K562 (cell line): ENCODE data around the gene RERE. TPM values are rescaled to one million over a fixed set of nuclear protein-coding genes. Genes with fewer than 3 reads are reported as not detected.
A peak's percentile ranks its signal among the peaks of the same experiment; 100 is the strongest.

Experiments
- BACH1 ChIP-seq: fragments of 200-800 bp; sonication (Bioruptor generic); IDR thresholded peaks from 2 replicates; pipeline ENCODE4 v1.6.1; 2016; ENCODE audit warnings: missing genetic modification characterization, missing compliant biosample characterization
- BRD4 ChIP-seq: fragments of 200-600 bp; sonication (generic); IDR thresholded peaks from 2 replicates; pipeline ENCODE4 v1.6.1; 2017; ENCODE audit warnings: inconsistent platforms
- BRF1 ChIP-seq: IDR thresholded peaks from 3 replicates; pipeline ENCODE4 v1.6.1; 2011; ENCODE audit warnings: borderline replicate concordance, mild to moderate bottlenecking; ENCODE audit not compliant: insufficient read length; ENCODE audit errors: extremely low read depth
- CHD2 ChIP-seq: IDR thresholded peaks from 2 replicates; pipeline ENCODE4 v1.6.1; 2011; ENCODE audit warnings: low read depth, low read length
- MED1 ChIP-seq: sonication (generic); formaldehyde crosslinking; IDR thresholded peaks from 2 replicates; pipeline ENCODE4 v1.8.1; 2023; ENCODE audit warnings: missing genetic modification reagents, borderline replicate concordance
- MIER1 ChIP-seq: fragments of 450-650 bp; IDR thresholded peaks from 2 replicates; pipeline ENCODE4 v1.6.1; 2016; ENCODE audit warnings: antibody characterized with exemption, mild to moderate bottlenecking, low read depth
- NFXL1 ChIP-seq: fragments of 450-650 bp; formaldehyde crosslinking; IDR thresholded peaks from 2 replicates; pipeline ENCODE4 v1.4.0; 2021; ENCODE audit warnings: mild to moderate bottlenecking
- RAD21 ChIP-seq, 2 experiments: fragments of 250-450 bp in 1 of 2; fragments of 450-650 bp in 1 of 2; sonication (Bioruptor Pico) in 1 of 2; formaldehyde crosslinking in 1 of 2; IDR thresholded peaks in 1 of 2; conservative IDR thresholded peaks in 1 of 2; 2 replicates each; pipeline versions ENCODE4 v1.4.0 to v1.8.0; 2020 to 2022; ENCODE audit warnings: mild to moderate bottlenecking in 2 of 2, moderate library complexity in 1 of 2
- SAFB ChIP-seq: fragments of 200-400 bp; formaldehyde crosslinking; IDR thresholded peaks from 2 replicates; pipeline ENCODE4 v1.6.1; 2017; ENCODE audit warnings: low read depth, low read length, borderline replicate concordance
- STAG1 ChIP-seq: sonication (generic); formaldehyde crosslinking; IDR thresholded peaks from 2 replicates; pipeline ENCODE4 v1.5.0; 2020; ENCODE audit warnings: missing genetic modification reagents, borderline replicate concordance
- TFAM ChIP-seq: fragments of 250-450 bp; sonication (Bioruptor Pico); conservative IDR thresholded peaks from 2 replicates; pipeline ENCODE4 v1.5.0; 2021; ENCODE audit warnings: mild to moderate bottlenecking, moderate library complexity
- U2AF1 ChIP-seq: fragments of 200-400 bp; formaldehyde crosslinking; optimal IDR thresholded peaks from 2 replicates; pipeline ENCODE3; 2017; ENCODE audit warnings: mild to moderate bottlenecking, low read depth, low read length, moderate library complexity
- ZNF143 ChIP-seq: sonication (generic); formaldehyde crosslinking; IDR thresholded peaks from 2 replicates; pipeline ENCODE4 v1.9.0; 2022; ENCODE audit warnings: mild to moderate bottlenecking, missing genetic modification reagents
- ZNF239 ChIP-seq: fragments of 250-450 bp; sonication (Bioruptor Pico); IDR thresholded peaks from 2 replicates; pipeline ENCODE4 v1.4.0; 2020; ENCODE audit warnings: mild to moderate bottlenecking
- ZNF282 ChIP-seq: sonication (generic); formaldehyde crosslinking; IDR thresholded peaks from 2 replicates; pipeline ENCODE4 v1.8.1; 2023; ENCODE audit warnings: missing genetic modification reagents
- ZSCAN32 ChIP-seq: fragments of 450-650 bp; formaldehyde crosslinking; IDR thresholded peaks from 2 replicates; pipeline ENCODE4 v1.4.0; 2020; ENCODE audit warnings: mild to moderate bottlenecking, moderate library complexity
- polyA plus RNA-seq, 8 experiments: library from polyadenylated mRNA; depleted of rRNA in 4 of 8; stranded (reverse) in 5 of 8; unstranded in 3 of 8; fragments of >200 nt; fragmentation: Nextera tagmentation in 2 of 8; fragmentation: Illumina TruSeq in 1 of 8; extraction: Ambion mirVana in 2 of 8; extraction: Trizol in 1 of 8; gene quantifications; 2 replicates each; pipeline versions ENCODE4 v1.2.1 to v1.2.3, GENCODE V29; 2011 to 2014; ENCODE audit warnings: inconsistent platforms in 1 of 8, missing spikeins in 1 of 8
- total RNA-seq, 7 experiments: library from RNA; depleted of rRNA in 6 of 7; stranded (reverse); fragments of >200 nt in 6 of 7; fragmentation: Illumina TruSeq in 2 of 7; extraction: Trizol in 2 of 7; gene quantifications; 2 replicates each; pipeline versions ENCODE4 v1.2.1 to v1.2.3, GENCODE V29; 2011 to 2021; ENCODE audit warnings: low replicate concordance in 1 of 7
- TF ChIP-seq, protein P1 (sequence below), 2 experiments: fragments of 450-650 bp; IDR thresholded peaks; 2 replicates each; pipeline ENCODE4 v1.6.1; 2018; ENCODE audit warnings: mild to moderate bottlenecking in 2 of 2, low read depth in 1 of 2; ENCODE audit not compliant: partially characterized antibody in 2 of 2
- TF ChIP-seq, protein P2 (sequence below): fragments of 250-450 bp; sonication (Bioruptor Pico); IDR thresholded peaks from 2 replicates; pipeline ENCODE4 v1.8.0; 2021; ENCODE audit warnings: mild to moderate bottlenecking, moderate library complexity
- TF ChIP-seq, protein P3 (sequence below): fragments of 250-450 bp; sonication (Bioruptor Pico); IDR thresholded peaks from 2 replicates; pipeline ENCODE4 v1.6.1; 2021; ENCODE audit warnings: mild to moderate bottlenecking
- TF ChIP-seq, protein P4 (sequence below), 2 experiments: fragments of 450-650 bp; conservative IDR thresholded peaks; 2 replicates each; pipeline ENCODE4 v1.6.1; 2017; ENCODE audit warnings: mild to moderate bottlenecking in 2 of 2, moderate library complexity in 2 of 2

The RERE gene
- total and polyA plus RNA-seq, 9 of the 15 experiments (the other 6 are each of a cell fraction or from before 2014, with no cell fraction given), result 3.0 to 51.5 (median 13.4) TPM

DNA sequence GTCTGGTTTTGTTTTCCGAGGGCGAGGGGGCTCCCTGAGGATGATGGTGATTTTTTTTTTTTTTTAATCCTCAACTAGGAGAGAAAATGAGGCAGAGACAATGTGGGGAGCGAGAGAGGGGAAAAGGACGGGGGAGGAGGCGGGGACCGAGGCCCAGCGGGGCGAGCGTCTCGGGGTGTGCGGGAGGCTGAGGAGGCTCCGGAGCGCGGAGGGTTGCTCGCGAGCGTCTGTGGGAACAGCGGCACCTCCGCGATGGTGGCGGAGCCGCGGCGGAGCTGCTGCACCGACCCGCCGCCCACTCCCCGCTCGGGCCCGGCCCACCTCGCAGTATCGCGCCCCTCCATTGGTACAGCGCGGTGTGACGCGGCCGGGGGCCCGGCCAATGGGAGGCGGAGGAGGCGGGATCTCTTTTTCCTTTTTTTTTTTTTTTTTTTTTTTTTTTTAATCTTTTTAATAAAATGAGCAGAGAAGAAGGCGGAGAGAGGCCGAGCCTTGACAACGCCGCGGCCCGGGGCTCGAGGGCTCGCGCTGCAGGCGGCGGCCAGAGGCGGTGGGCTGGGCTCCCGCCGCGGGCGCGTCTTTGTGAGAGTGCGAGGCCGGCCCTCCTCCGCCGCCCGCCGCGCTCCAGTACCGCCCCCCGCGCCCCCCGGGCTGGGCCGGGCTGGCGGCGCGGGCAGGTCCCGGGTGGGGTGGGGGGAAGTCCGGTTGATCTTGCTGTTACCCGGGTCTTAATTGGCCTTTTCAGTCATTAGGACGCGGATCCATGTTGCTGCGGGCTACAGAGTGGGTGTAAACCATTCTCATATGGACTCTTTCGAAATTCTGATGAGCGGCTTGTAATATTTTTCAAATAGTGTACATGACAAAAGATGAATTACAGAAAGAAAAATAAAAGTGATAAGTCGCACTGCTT, at the start of gene RERE (continued):
- TF ChIP-seq, protein P1, sequence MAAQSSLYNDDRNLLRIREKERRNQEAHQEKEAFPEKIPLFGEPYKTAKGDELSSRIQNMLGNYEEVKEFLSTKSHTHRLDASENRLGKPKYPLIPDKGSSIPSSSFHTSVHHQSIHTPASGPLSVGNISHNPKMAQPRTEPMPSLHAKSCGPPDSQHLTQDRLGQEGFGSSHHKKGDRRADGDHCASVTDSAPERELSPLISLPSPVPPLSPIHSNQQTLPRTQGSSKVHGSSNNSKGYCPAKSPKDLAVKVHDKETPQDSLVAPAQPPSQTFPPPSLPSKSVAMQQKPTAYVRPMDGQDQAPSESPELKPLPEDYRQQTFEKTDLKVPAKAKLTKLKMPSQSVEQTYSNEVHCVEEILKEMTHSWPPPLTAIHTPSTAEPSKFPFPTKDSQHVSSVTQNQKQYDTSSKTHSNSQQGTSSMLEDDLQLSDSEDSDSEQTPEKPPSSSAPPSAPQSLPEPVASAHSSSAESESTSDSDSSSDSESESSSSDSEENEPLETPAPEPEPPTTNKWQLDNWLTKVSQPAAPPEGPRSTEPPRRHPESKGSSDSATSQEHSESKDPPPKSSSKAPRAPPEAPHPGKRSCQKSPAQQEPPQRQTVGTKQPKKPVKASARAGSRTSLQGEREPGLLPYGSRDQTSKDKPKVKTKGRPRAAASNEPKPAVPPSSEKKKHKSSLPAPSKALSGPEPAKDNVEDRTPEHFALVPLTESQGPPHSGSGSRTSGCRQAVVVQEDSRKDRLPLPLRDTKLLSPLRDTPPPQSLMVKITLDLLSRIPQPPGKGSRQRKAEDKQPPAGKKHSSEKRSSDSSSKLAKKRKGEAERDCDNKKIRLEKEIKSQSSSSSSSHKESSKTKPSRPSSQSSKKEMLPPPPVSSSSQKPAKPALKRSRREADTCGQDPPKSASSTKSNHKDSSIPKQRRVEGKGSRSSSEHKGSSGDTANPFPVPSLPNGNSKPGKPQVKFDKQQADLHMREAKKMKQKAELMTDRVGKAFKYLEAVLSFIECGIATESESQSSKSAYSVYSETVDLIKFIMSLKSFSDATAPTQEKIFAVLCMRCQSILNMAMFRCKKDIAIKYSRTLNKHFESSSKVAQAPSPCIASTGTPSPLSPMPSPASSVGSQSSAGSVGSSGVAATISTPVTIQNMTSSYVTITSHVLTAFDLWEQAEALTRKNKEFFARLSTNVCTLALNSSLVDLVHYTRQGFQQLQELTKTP (IDR thresholded peaks at IDR 0.05; ENCODE audit: low read depth in 1 of 2, partially characterized antibody in 2 of 2), result peak in 1 of 2 experiments; percentile 43
- TF ChIP-seq BACH1, result no peak
- TF ChIP-seq, protein P2, sequence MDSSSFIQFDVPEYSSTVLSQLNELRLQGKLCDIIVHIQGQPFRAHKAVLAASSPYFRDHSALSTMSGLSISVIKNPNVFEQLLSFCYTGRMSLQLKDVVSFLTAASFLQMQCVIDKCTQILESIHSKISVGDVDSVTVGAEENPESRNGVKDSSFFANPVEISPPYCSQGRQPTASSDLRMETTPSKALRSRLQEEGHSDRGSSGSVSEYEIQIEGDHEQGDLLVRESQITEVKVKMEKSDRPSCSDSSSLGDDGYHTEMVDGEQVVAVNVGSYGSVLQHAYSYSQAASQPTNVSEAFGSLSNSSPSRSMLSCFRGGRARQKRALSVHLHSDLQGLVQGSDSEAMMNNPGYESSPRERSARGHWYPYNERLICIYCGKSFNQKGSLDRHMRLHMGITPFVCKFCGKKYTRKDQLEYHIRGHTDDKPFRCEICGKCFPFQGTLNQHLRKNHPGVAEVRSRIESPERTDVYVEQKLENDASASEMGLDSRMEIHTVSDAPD (CRISPR knock-in tag), result no peak
- TF ChIP-seq, protein P3, sequence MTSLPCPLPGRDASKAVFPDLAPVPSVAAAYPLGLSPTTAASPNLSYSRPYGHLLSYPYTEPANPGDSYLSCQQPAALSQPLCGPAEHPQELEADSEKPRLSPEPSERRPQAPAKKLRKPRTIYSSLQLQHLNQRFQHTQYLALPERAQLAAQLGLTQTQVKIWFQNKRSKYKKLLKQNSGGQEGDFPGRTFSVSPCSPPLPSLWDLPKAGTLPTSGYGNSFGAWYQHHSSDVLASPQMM (CRISPR knock-in tag), result no peak
- TF ChIP-seq ZNF143 (CRISPR knock-in tag), result no peak
- TF ChIP-seq U2AF1, result no peak
- TF ChIP-seq NFXL1 (CRISPR knock-in tag), result no peak
- TF ChIP-seq BRD4, result peak; percentile 26
- no peak for TF ChIP-seq MIER1
- TF ChIP-seq SAFB, result peak; percentile 71; the same call in 1 of the 2 replicates
- TF ChIP-seq RAD21 (CRISPR knock-in tag; conservative IDR thresholded peaks at IDR 0.05 in 1 of 2, IDR thresholded peaks at IDR 0.05 in 1 of 2), result no peak
- no peak for TF ChIP-seq ZNF282
- no peak for TF ChIP-seq MED1 (CRISPR knock-in tag)
- TF ChIP-seq ZSCAN32 (CRISPR knock-in tag), result no peak
- TF ChIP-seq TFAM (CRISPR knock-in tag), result no peak
- no peak for TF ChIP-seq ZNF239 (CRISPR knock-in tag)
- TF ChIP-seq BRF1, result no peak
- no peak for TF ChIP-seq STAG1 (CRISPR knock-in tag)
- TF ChIP-seq, protein P4, sequence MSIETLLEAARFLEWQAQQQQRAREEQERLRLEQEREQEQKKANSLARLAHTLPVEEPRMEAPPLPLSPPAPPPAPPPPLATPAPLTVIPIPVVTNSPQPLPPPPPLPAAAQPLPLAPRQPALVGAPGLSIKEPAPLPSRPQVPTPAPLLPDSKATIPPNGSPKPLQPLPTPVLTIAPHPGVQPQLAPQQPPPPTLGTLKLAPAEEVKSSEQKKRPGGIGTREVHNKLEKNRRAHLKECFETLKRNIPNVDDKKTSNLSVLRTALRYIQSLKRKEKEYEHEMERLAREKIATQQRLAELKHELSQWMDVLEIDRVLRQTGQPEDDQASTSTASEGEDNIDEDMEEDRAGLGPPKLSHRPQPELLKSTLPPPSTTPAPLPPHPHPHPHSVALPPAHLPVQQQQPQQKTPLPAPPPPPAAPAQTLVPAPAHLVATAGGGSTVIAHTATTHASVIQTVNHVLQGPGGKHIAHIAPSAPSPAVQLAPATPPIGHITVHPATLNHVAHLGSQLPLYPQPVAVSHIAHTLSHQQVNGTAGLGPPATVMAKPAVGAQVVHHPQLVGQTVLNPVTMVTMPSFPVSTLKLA (conservative IDR thresholded peaks at IDR 0.05), result peak; percentile 13 to 59; a peak in 2 of 4 replicates
- TF ChIP-seq CHD2, result peak; percentile 85
